ENCODE data around the gene HMGCS1. TPM values are rescaled to one million over a fixed set of nuclear protein-coding genes. Genes with fewer than 3 reads are reported as not detected.

HMGCS1 gene
- total and polyA plus RNA-seq, 2 of the 13 experiments (the other 11 are each of a cell fraction or from before 2014, with no cell fraction given) = 56.8 to 318 TPM

GRCh38 chr5:43313035-43313853 is at the start of gene HMGCS1 (continued):
- TF ChIP-seq HOXA7 (CRISPR knock-in tag; IDR thresholded peaks at IDR 0.05) (no peak), BHLHE40 (IDR thresholded peaks at IDR 0.05; ENCODE audit: low read length) (peak; percentile 93), NCOR1 (IDR thresholded peaks at IDR 0.05; ENCODE audit: borderline replicate concordance, low read length) (peak; percentile 70; the same call in 1 of the 2 replicates), ZNF782 (CRISPR knock-in tag; IDR thresholded peaks at IDR 0.05; ENCODE audit: borderline replicate concordance) (peak; percentile 73; the same call in 1 of the 2 replicates), TRIM24 (CRISPR knock-in tag; IDR thresholded peaks at IDR 0.05) (no peak), ZNF780A (CRISPR knock-in tag; IDR thresholded peaks at IDR 0.05) (no peak), ARID2 (CRISPR knock-in tag; IDR thresholded peaks at IDR 0.05; ENCODE audit: borderline replicate concordance) (no peak), ZNF75D (CRISPR knock-in tag; IDR thresholded peaks at IDR 0.05; ENCODE audit: borderline replicate concordance) (no peak), FOSL2 (CRISPR knock-in tag; IDR thresholded peaks at IDR 0.05) (peak; percentile 59), TP53 (CRISPR knock-in tag; conservative IDR thresholded peaks at IDR 0.05) (peak; percentile 54; the same call in 1 of the 2 replicates), ATF7 (IDR thresholded peaks at IDR 0.05) (peak; percentile 19; the same call in 1 of the 2 replicates), ATF7 (CRISPR knock-in tag; IDR thresholded peaks at IDR 0.05) (no peak; the same call in 1 of the 2 replicates), THAP8 (CRISPR knock-in tag; IDR thresholded peaks at IDR 0.05; ENCODE audit: borderline replicate concordance) (peak; percentile 92; the same call in 1 of the 2 replicates), FOXA1 (IDR thresholded peaks at IDR 0.05) (no peak), FOXA1 (CRISPR knock-in tag; IDR thresholded peaks at IDR 0.05) (no peak), ZFP36 (IDR thresholded peaks at IDR 0.05; ENCODE audit: borderline replicate concordance, low read depth, low read length, partially characterized antibody) (no peak), ZNF362 (CRISPR knock-in tag; IDR thresholded peaks at IDR 0.05; ENCODE audit: borderline replicate concordance) (no peak), RERE (CRISPR knock-in tag; IDR thresholded peaks at IDR 0.05; ENCODE audit: low read depth) (no peak), ZNF747 (CRISPR knock-in tag; IDR thresholded peaks at IDR 0.05; ENCODE audit: borderline replicate concordance) (peak; percentile 95), MLLT10 (CRISPR knock-in tag; IDR thresholded peaks at IDR 0.05) (peak; percentile 80), RFX5 (IDR thresholded peaks at IDR 0.05; ENCODE audit: low read depth, low read length) (peak; percentile 74)
